Measurements from ENCODE around the gene LSM2. TPM values are rescaled to one million over a fixed set of nuclear protein-coding genes. Genes with fewer than 3 reads are reported as not detected.

LSM2 gene
- total and polyA plus RNA-seq, 9 of the 15 experiments (the other 6 are each of a cell fraction or from before 2014, with no cell fraction given) = 154 to 407 (median 223) TPM

GRCh38 chr6:31752739-31753319 is 53.9 kb downstream of the LSM2 start (continued):
- TF ChIP-seq ZBTB12 (CRISPR knock-in tag; IDR thresholded peaks at IDR 0.05) = no peak
- TF ChIP-seq TAF7 (tag; IDR thresholded peaks at IDR 0.05) = no peak
- no peak for TF ChIP-seq ZNF740 (CRISPR knock-in tag; IDR thresholded peaks at IDR 0.05)
- no peak for TF ChIP-seq ZNF740 (tag; IDR thresholded peaks at IDR 0.05)
- TF ChIP-seq BCL6 (CRISPR knock-in tag; IDR thresholded peaks at IDR 0.05) = no peak
- no peak for TF ChIP-seq ZNF175 (CRISPR knock-in tag; IDR thresholded peaks at IDR 0.05; ENCODE audit: low read depth)
- no peak for TF ChIP-seq ILF3 (IDR thresholded peaks at IDR 0.05; ENCODE audit: borderline replicate concordance)
- TF ChIP-seq PPARD (CRISPR knock-in tag; IDR thresholded peaks at IDR 0.05) = no peak
- TF ChIP-seq HMGN3 (IDR thresholded peaks at IDR 0.05; ENCODE audit: borderline replicate concordance, extremely low read depth, insufficient read length, low read depth, low read length) = no peak
- no peak for TF ChIP-seq SIN3A (IDR thresholded peaks at IDR 0.05; ENCODE audit: borderline replicate concordance in 2 of 2, control insufficient read depth in 1 of 2, low read depth in 2 of 2, low read length in 2 of 2)
- TF ChIP-seq FOXJ3 (CRISPR knock-in tag; IDR thresholded peaks at IDR 0.05) = no peak
- TF ChIP-seq CHD1 (IDR thresholded peaks at IDR 0.05; ENCODE audit: low read length) = no peak
- TF ChIP-seq E2F5 (CRISPR knock-in tag; IDR thresholded peaks at IDR 0.05) = no peak
- no peak for TF ChIP-seq MTF1 (CRISPR knock-in tag; IDR thresholded peaks at IDR 0.05; ENCODE audit: borderline replicate concordance)
- no peak for TF ChIP-seq ELF2 (CRISPR knock-in tag; IDR thresholded peaks at IDR 0.05)
- no peak for TF ChIP-seq IFI16 (CRISPR knock-in tag; IDR thresholded peaks at IDR 0.05)
- TF ChIP-seq DLX4 (CRISPR knock-in tag; IDR thresholded peaks at IDR 0.05) = no peak
- no peak for TF ChIP-seq POU5F1 (IDR thresholded peaks at IDR 0.05; ENCODE audit: borderline replicate concordance, low read depth, low read length, partially characterized antibody)
- TF ChIP-seq SP2 (IDR thresholded peaks at IDR 0.05; ENCODE audit: extremely low read depth, low read depth, low read length, poor library complexity, severe bottlenecking) = no peak
- no peak for TF ChIP-seq MBD2 (IDR thresholded peaks at IDR 0.05; ENCODE audit: borderline replicate concordance, low read depth)
- no peak for TF ChIP-seq STAT6 (CRISPR knock-in tag; IDR thresholded peaks at IDR 0.05)
